ENCODE data around the gene LCMT1. TPM values are rescaled to one million over a fixed set of nuclear protein-coding genes. Genes with fewer than 3 reads are reported as not detected.
"Not testable (repeated sequence)": the region's sequence is repeated elsewhere in the genome, so short reads cannot be mapped to it uniquely, and the experiment has no call there.

The LCMT1 gene
- total and polyA plus RNA-seq, 2 donors (not counting 1 experiment from before 2014, with no cell fraction given) = 20.2 to 42.0 TPM

DNA sequence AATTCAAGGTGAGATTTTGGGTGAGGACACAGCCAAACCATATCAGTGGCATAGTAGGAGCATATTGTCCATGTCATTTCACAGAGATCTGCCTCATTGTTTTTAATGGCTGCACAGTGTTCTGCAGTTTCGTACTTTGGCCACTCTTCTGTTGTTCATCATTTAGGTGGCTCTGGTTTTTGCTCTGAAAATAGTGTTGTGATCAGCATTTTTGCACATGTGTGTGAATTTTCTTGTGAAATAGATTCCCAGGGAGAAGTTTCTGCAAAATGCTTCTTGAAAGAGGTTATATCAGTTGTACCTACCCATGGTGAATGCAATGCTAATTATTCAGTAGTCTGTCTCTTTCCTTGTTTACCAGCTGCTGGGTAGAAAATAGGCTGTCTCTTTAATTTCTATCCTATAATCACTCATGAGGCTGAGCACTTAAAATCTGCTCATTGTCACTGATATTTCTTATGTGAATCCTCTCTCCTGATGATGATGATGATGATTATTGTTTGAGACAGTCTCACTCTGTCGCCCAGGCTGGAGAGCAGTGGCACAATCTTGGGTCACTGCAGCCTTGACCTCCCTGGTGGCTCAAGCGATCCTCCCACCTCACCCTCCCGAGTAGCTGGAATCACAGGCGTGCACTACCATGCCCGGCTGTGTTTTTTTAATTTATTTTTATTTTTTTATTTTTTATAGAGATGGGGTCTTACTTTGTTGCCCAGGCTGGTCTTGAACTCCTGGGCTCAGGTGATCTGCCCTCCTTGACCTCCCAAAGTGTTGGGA is 10.5 kb downstream of the LCMT1 start:
- no peak overlapping the region for H3K27ac Mint-ChIP-seq
- Histone ChIP-seq H3K27me3 (replicated peaks in 1 of 4; ENCODE audit: control extremely low read depth in 1 of 4, control insufficient read depth in 3 of 4, insufficient read depth in 4 of 4, low read length in 3 of 4) (no peaks in the 10 kb centered on the region), H2AFZ (ENCODE audit: insufficient read depth, low read depth, low read length, poor library complexity, severe bottlenecking) (no peak overlapping the region), H3K4me1 (ENCODE audit: control insufficient read depth in 2 of 2, insufficient read depth in 2 of 2, low read length in 2 of 2) (no peaks in the 10 kb centered on the region), H3K4me3 (ENCODE audit: control extremely low read depth in 1 of 5, extremely low read depth in 1 of 5, insufficient read depth in 1 of 5, low read depth in 2 of 5, low read length in 4 of 5) (no peak overlapping the region), H3K27ac (ENCODE audit: low read length in 2 of 2) (no peak overlapping the region), H3K36me3 (replicated peaks in 1 of 2; ENCODE audit: control extremely low read depth in 1 of 2, control insufficient read depth in 1 of 2, extremely low read depth in 1 of 2, insufficient read depth in 2 of 2, low read length in 1 of 2) (peaks cover 0 to 4% of the 10 kb centered on the region in 2 experiments), H3K9me3 (ENCODE audit: control extremely low read depth in 1 of 3, control insufficient read depth in 2 of 3, insufficient read depth in 1 of 3, low read length in 2 of 3) (no peaks in the 10 kb centered on the region), H3K4me2 (replicated peaks; ENCODE audit: low read depth, low read length, poor library complexity, severe bottlenecking) (no peak overlapping the region), H3K79me2 (ENCODE audit: control insufficient read depth, insufficient read depth, low read length) (peaks cover 72% of the 10 kb centered on the region), H4K20me1 (ENCODE audit: control insufficient read depth, insufficient read depth, low read length, poor library complexity, severe bottlenecking) (peaks cover 12% of the 10 kb centered on the region), H3K9ac (ENCODE audit: low read length) (no peak overlapping the region)
- no peaks in the 10 kb centered on the region for H3K9me3 Mint-ChIP-seq (ENCODE audit: insufficient read depth)
- intact Hi-C loops (cut with micrococcal nuclease) = no loop called here
- no peak overlapping the region for H3K4me3 Mint-ChIP-seq
- ATAC-seq (ENCODE audit: low read depth) (no peak), DNase-seq (no peak)
- ChIA-PET CTCF (no interaction called here), POLR2A (no interaction called here)
- peaks cover 18% of the 10 kb centered on the region for H3K4me1 Mint-ChIP-seq
- H3K27me3 Mint-ChIP-seq = no peaks in the 10 kb centered on the region
- TF ChIP-seq, protein P1, sequence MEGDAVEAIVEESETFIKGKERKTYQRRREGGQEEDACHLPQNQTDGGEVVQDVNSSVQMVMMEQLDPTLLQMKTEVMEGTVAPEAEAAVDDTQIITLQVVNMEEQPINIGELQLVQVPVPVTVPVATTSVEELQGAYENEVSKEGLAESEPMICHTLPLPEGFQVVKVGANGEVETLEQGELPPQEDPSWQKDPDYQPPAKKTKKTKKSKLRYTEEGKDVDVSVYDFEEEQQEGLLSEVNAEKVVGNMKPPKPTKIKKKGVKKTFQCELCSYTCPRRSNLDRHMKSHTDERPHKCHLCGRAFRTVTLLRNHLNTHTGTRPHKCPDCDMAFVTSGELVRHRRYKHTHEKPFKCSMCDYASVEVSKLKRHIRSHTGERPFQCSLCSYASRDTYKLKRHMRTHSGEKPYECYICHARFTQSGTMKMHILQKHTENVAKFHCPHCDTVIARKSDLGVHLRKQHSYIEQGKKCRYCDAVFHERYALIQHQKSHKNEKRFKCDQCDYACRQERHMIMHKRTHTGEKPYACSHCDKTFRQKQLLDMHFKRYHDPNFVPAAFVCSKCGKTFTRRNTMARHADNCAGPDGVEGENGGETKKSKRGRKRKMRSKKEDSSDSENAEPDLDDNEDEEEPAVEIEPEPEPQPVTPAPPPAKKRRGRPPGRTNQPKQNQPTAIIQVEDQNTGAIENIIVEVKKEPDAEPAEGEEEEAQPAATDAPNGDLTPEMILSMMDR (IDR thresholded peaks at IDR 0.05) = no peak
- TF ChIP-seq EZH2 (IDR thresholded peaks at IDR 0.05; ENCODE audit: borderline replicate concordance, insufficient read depth, low read depth, low read length, poor library complexity, severe bottlenecking) = no peak
- 100% methylated on average over 2 of the region's 6 CpGs for WGBS (ENCODE audit: insufficient coverage)

DNA sequence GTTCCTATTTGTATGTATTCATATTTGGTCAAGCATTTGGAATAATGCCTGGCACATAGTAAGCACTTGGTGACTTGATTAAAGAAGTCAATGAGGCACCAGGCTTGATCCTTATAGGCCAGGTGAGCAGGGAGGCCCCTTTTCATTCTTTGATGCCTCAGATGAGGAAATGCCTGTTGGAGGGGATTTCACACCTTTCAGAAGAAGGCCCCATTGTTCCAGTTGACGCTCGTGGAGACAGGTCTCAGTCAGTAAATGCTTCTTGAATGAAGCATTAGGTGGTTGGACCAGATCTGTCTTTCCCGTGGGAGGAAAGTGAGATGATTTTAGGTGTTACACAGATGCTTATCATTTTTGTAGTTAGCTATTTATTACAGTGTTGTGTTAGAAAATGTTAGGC is 13.0 kb downstream of the LCMT1 start:
- CTCF ChIA-PET = no interaction called here
- Histone ChIP-seq H3K9me3 (ENCODE audit: control extremely low read depth in 1 of 3, control insufficient read depth in 2 of 3, insufficient read depth in 1 of 3, low read length in 2 of 3) (no peaks in the 10 kb centered on the region), H3K79me2 (ENCODE audit: control insufficient read depth, insufficient read depth, low read length) (peaks cover 50% of the 10 kb centered on the region), H4K20me1 (ENCODE audit: control insufficient read depth, insufficient read depth, low read length, poor library complexity, severe bottlenecking) (no peaks in the 10 kb centered on the region), H3K4me3 (ENCODE audit: control extremely low read depth in 1 of 5, extremely low read depth in 1 of 5, insufficient read depth in 1 of 5, low read depth in 2 of 5, low read length in 4 of 5) (no peak overlapping the region), H3K27me3 (replicated peaks in 1 of 4; ENCODE audit: control extremely low read depth in 1 of 4, control insufficient read depth in 3 of 4, insufficient read depth in 4 of 4, low read length in 3 of 4) (no peaks in the 10 kb centered on the region), H3K36me3 (replicated peaks in 1 of 2; ENCODE audit: control extremely low read depth in 1 of 2, control insufficient read depth in 1 of 2, extremely low read depth in 1 of 2, insufficient read depth in 2 of 2, low read length in 1 of 2) (peaks cover 4 to 5% of the 10 kb centered on the region in 2 experiments), H2AFZ (ENCODE audit: insufficient read depth, low read depth, low read length, poor library complexity, severe bottlenecking) (no peak overlapping the region), H3K27ac (ENCODE audit: low read length in 2 of 2) (no peak overlapping the region), H3K4me1 (ENCODE audit: control insufficient read depth in 2 of 2, insufficient read depth in 2 of 2, low read length in 2 of 2) (no peaks in the 10 kb centered on the region), H3K9ac (ENCODE audit: low read length) (no peak overlapping the region), H3K4me2 (replicated peaks; ENCODE audit: low read depth, low read length, poor library complexity, severe bottlenecking) (no peak overlapping the region)
- TF ChIP-seq EZH2 (IDR thresholded peaks at IDR 0.05; ENCODE audit: borderline replicate concordance, insufficient read depth, low read depth, low read length, poor library complexity, severe bottlenecking) = no peak
- TF ChIP-seq, protein P1 (IDR thresholded peaks at IDR 0.05) = no peak
- H3K27me3 Mint-ChIP-seq = no peaks in the 10 kb centered on the region
- WGBS (ENCODE audit: insufficient coverage) = 69% methylated on average over 3 of the region's 3 CpGs
- no peaks in the 10 kb centered on the region for H3K9me3 Mint-ChIP-seq (ENCODE audit: insufficient read depth)
- DNase-seq (no peak), ATAC-seq (ENCODE audit: low read depth) (no peak)
- intact Hi-C loops (cut with micrococcal nuclease) = no loop called here
- H3K4me3 Mint-ChIP-seq = no peak overlapping the region
- POLR2A ChIA-PET = no interaction called here
- no peak overlapping the region for H3K27ac Mint-ChIP-seq
- peaks cover 15% of the 10 kb centered on the region for H3K4me1 Mint-ChIP-seq

DNA sequence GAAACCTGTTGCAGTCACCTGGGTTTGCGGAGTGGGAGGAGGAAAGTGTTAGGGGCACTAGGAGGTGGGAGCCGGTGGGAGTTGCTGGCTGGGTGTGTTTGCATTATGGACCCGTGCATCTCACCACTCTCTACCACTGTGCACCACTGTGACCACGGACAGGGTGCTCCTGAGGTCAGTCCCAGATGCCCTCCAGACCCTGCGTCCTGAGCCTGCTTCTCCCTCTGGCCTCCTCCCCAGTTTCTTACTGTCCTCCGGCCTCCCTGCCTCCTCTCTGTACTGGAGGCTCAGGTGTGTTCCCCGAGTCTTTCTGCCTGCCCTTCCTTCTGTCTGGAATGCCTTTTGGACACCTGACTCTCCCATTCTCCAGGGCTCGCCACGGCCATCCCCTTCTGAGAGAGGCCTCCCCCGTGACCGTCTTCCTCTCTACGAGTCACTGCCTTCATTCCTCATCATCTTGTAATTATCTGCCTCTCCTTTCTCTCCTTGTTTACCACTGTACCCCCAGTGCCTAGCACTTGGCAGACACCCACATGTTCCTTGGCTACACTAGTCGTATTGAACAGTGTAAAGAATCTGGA is 14.6 kb downstream of the LCMT1 start:
- H3K4me2 ChIP-seq (replicated peaks; ENCODE audit: low read depth, low read length, poor library complexity, severe bottlenecking); H3K27ac Mint-ChIP-seq; H3K9me3 ChIP-seq (ENCODE audit: control extremely low read depth in 1 of 3, control insufficient read depth in 2 of 3, insufficient read depth in 1 of 3, low read length in 2 of 3); H3K4me3 Mint-ChIP-seq; H3K27me3 ChIP-seq (replicated peaks in 1 of 4; ENCODE audit: control extremely low read depth in 1 of 4, control insufficient read depth in 3 of 4, insufficient read depth in 4 of 4, low read length in 3 of 4); CTCF ChIA-PET; H2AFZ ChIP-seq (ENCODE audit: insufficient read depth, low read depth, low read length, poor library complexity, severe bottlenecking); H3K4me3 ChIP-seq (ENCODE audit: control extremely low read depth in 1 of 5, extremely low read depth in 1 of 5, insufficient read depth in 1 of 5, low read depth in 2 of 5, low read length in 4 of 5); H3K27me3 Mint-ChIP-seq; H3K4me1 ChIP-seq (ENCODE audit: control insufficient read depth in 2 of 2, insufficient read depth in 2 of 2, low read length in 2 of 2); H3K9me3 Mint-ChIP-seq (ENCODE audit: insufficient read depth); H4K20me1 ChIP-seq (ENCODE audit: control insufficient read depth, insufficient read depth, low read length, poor library complexity, severe bottlenecking); ATAC-seq (ENCODE audit: low read depth); POLR2A ChIA-PET; H3K27ac ChIP-seq (ENCODE audit: low read length in 2 of 2); H3K9ac ChIP-seq (ENCODE audit: low read length): not testable (repeated sequence)
- WGBS (ENCODE audit: insufficient coverage) = 85% methylated on average over 11 of the region's 13 CpGs
- peak; percentile 16 for DNase-seq
- H3K79me2 ChIP-seq (ENCODE audit: control insufficient read depth, insufficient read depth, low read length) = peaks cover 38% of the 10 kb centered on the region
- peaks cover 15% of the 10 kb centered on the region for H3K4me1 Mint-ChIP-seq
- intact Hi-C loops (cut with micrococcal nuclease) = loop anchor here (1.0 kb wide), 1 partner anchor 71 kb away; no protein-coding TSS in a partner anchor
- peaks cover 7 to 16% of the 10 kb centered on the region in 2 experiments for H3K36me3 ChIP-seq (replicated peaks in 1 of 2; ENCODE audit: control extremely low read depth in 1 of 2, control insufficient read depth in 1 of 2, extremely low read depth in 1 of 2, insufficient read depth in 2 of 2, low read length in 1 of 2)
